ENCODE data around the gene ENOPH1. TPM values are rescaled to one million over a fixed set of nuclear protein-coding genes. Genes with fewer than 3 reads are reported as not detected.

Gene ENOPH1
- total RNA-seq, 1 experiment from 2014 or later: 78.3 TPM

- TF ChIP-seq FOXP4 (CRISPR knock-in tag; IDR thresholded peaks at IDR 0.05) (no peak), PRRX2 (CRISPR knock-in tag; IDR thresholded peaks at IDR 0.05) (peak; percentile 19; the same call in 1 of the 2 replicates), ZNF512 (CRISPR knock-in tag; IDR thresholded peaks at IDR 0.05; ENCODE audit: borderline replicate concordance) (no peak)
These were observed 7.8 kb upstream of the ENOPH1 start (continued) for GRCh38 chr4:82422616-82423015.

DNA sequence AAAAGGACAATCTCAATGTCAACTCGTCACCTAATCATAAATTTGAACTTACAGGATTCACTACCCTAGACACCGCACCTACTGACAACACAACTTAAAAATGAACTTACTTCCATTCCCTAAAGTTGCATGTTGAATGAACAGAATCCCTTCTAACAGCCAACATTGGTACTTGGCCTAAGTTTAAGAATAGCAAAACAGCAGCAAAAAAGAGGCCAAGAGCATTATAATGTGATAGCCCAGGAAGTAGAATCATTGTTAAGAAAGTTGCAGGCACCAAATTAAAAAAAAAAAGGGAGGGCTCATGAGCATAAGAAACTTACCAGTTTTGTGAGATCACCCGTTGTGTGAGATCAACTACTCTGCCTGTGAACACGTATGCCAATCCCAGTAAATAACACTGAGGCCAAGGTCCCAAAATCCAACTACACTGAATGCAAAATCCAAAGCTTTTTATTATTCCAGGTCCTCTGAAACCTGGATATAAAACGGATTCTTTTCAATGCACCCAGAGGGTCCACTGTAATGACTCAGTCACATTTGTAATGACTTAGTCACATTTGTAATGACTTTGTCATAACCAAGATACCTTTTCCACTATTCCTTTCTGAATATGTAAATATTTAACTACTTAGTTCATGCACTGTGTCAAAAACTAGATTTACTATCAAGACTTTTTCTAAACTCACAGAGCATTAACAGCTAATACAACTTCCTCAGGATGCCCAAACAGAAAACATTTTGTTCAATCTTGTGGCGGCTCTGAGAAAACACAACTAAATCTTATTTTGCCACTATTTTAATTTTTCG lies 6.9 kb upstream of the ENOPH1 start:
- ATAC-seq (peak; percentile 10; the same call in 1 of the 2 replicates), DNase-seq (ENCODE audit: low spot score) (no peak)
- POLR2A ChIA-PET: interaction anchor here (1.4 to 1.6 kb wide), 2 partner anchors 43 to 49 kb away, joined by 3 read pairs; partner anchors contain the start of gene HNRNPD
- Mint-ChIP-seq H3K36me3 (peaks cover 51% of the 10 kb centered on the region), H3K4me3 (no peak overlapping the region), H3K27me3 (ENCODE audit: low read depth) (no peaks in the 10 kb centered on the region; the same call in 1 of the 2 replicates), H3K27ac (peak overlapping the region; percentile 43), H3K9me3 (no peaks in the 10 kb centered on the region), H3K4me1 (peaks cover 31% of the 10 kb centered on the region)
- CTCF ChIA-PET: no interaction called here
- TF ChIP-seq, protein P1, sequence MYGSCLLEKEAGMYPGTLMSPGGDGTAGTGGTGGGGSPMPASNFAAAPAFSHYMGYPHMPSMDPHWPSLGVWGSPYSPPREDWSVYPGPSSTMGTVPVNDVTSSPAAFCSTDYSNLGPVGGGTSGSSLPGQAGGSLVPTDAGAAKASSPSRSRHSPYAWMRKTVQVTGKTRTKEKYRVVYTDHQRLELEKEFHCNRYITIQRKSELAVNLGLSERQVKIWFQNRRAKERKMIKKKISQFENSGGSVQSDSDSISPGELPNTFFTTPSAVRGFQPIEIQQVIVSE (CRISPR knock-in tag; IDR thresholded peaks at IDR 0.05; ENCODE audit: borderline replicate concordance): peak; percentile 62; the same call in 1 of the 2 replicates
- TF ChIP-seq JUN (CRISPR knock-in tag; IDR thresholded peaks at IDR 0.05) (no peak), CREM (CRISPR knock-in tag; IDR thresholded peaks at IDR 0.05) (no peak), SP1 (CRISPR knock-in tag; conservative IDR thresholded peaks at IDR 0.05) (no peak), ZNF121 (CRISPR knock-in tag; IDR thresholded peaks at IDR 0.05) (no peak), GABPB1 (CRISPR knock-in tag; IDR thresholded peaks at IDR 0.05) (no peak), ELF4 (CRISPR knock-in tag; IDR thresholded peaks at IDR 0.05; ENCODE audit: low read depth) (no peak), PRRX2 (CRISPR knock-in tag; IDR thresholded peaks at IDR 0.05) (peak; percentile 97), IRF2 (CRISPR knock-in tag; IDR thresholded peaks at IDR 0.05; ENCODE audit: borderline replicate concordance, low read depth) (no peak), MYBL2 (CRISPR knock-in tag; IDR thresholded peaks at IDR 0.05) (no peak), GTF2I (CRISPR knock-in tag; conservative IDR thresholded peaks at IDR 0.05) (0 out of 2 replicates have a peak, but pooled peaks have one; percentile 3), CBFB (CRISPR knock-in tag; IDR thresholded peaks at IDR 0.05; ENCODE audit: low read depth) (no peak), ZNF671 (CRISPR knock-in tag; IDR thresholded peaks at IDR 0.05) (peak; percentile 94), ATF3 (CRISPR knock-in tag; conservative IDR thresholded peaks at IDR 0.05) (no peak), ATF1 (CRISPR knock-in tag; IDR thresholded peaks at IDR 0.05) (no peak), NR2C2 (CRISPR knock-in tag; IDR thresholded peaks at IDR 0.05) (no peak), TEAD4 (CRISPR knock-in tag; IDR thresholded peaks at IDR 0.05) (no peak), NFATC4 (CRISPR knock-in tag; IDR thresholded peaks at IDR 0.05) (peak; percentile 85), RORB (CRISPR knock-in tag; IDR thresholded peaks at IDR 0.05) (peak; percentile 92), EMX1 (CRISPR knock-in tag; IDR thresholded peaks at IDR 0.05) (peak; percentile 90), ZNF416 (CRISPR knock-in tag; IDR thresholded peaks at IDR 0.05) (peak; percentile 90), ZNF396 (CRISPR knock-in tag; IDR thresholded peaks at IDR 0.05; ENCODE audit: borderline replicate concordance) (no peak)
- TF ChIP-seq, protein P2, sequence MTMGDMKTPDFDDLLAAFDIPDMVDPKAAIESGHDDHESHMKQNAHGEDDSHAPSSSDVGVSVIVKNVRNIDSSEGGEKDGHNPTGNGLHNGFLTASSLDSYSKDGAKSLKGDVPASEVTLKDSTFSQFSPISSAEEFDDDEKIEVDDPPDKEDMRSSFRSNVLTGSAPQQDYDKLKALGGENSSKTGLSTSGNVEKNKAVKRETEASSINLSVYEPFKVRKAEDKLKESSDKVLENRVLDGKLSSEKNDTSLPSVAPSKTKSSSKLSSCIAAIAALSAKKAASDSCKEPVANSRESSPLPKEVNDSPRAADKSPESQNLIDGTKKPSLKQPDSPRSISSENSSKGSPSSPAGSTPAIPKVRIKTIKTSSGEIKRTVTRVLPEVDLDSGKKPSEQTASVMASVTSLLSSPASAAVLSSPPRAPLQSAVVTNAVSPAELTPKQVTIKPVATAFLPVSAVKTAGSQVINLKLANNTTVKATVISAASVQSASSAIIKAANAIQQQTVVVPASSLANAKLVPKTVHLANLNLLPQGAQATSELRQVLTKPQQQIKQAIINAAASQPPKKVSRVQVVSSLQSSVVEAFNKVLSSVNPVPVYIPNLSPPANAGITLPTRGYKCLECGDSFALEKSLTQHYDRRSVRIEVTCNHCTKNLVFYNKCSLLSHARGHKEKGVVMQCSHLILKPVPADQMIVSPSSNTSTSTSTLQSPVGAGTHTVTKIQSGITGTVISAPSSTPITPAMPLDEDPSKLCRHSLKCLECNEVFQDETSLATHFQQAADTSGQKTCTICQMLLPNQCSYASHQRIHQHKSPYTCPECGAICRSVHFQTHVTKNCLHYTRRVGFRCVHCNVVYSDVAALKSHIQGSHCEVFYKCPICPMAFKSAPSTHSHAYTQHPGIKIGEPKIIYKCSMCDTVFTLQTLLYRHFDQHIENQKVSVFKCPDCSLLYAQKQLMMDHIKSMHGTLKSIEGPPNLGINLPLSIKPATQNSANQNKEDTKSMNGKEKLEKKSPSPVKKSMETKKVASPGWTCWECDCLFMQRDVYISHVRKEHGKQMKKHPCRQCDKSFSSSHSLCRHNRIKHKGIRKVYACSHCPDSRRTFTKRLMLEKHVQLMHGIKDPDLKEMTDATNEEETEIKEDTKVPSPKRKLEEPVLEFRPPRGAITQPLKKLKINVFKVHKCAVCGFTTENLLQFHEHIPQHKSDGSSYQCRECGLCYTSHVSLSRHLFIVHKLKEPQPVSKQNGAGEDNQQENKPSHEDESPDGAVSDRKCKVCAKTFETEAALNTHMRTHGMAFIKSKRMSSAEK (CRISPR knock-in tag; IDR thresholded peaks at IDR 0.05; ENCODE audit: borderline replicate concordance): peak; percentile 92; the same call in 1 of the 2 replicates
- TF ChIP-seq, protein P3, sequence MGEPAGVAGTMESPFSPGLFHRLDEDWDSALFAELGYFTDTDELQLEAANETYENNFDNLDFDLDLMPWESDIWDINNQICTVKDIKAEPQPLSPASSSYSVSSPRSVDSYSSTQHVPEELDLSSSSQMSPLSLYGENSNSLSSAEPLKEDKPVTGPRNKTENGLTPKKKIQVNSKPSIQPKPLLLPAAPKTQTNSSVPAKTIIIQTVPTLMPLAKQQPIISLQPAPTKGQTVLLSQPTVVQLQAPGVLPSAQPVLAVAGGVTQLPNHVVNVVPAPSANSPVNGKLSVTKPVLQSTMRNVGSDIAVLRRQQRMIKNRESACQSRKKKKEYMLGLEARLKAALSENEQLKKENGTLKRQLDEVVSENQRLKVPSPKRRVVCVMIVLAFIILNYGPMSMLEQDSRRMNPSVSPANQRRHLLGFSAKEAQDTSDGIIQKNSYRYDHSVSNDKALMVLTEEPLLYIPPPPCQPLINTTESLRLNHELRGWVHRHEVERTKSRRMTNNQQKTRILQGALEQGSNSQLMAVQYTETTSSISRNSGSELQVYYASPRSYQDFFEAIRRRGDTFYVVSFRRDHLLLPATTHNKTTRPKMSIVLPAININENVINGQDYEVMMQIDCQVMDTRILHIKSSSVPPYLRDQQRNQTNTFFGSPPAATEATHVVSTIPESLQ (CRISPR knock-in tag; IDR thresholded peaks at IDR 0.05): no peak

Data from WTC11 (cell line).